Body of pancreas (tissue), 4 donors: ENCODE results near the gene VCAM1. TPM values are rescaled to one million over a fixed set of nuclear protein-coding genes. Genes with fewer than 3 reads are reported as not detected.

Experiments used
- ATAC-seq: fragments of 150-250 bp; one replicate; pipeline ENCODE4 v1.9.1; 2016
- DNase-seq, 4 donors: peaks; one replicate each; pipeline ENCODE4 v3.0.0-alpha.2; 2019
- H3K27ac ChIP-seq, 4 donors: fragments of 200-600 bp; sonication (generic); 1 replicate in 3 of 4; 2 replicates in 1 of 4; pipeline versions ENCODE4 v1.5.1 to v1.6.1; 2016 to 2019; ENCODE audit warnings: mild to moderate bottlenecking in 1 of 4, mixed read lengths in 1 of 4, moderate library complexity in 1 of 4
- H3K27me3 ChIP-seq, 2 donors: fragments of 200-600 bp; sonication (generic); one replicate each; pipeline ENCODE4 v1.6.0; 2016; ENCODE audit warnings: mild to moderate bottlenecking in 1 of 2
- H3K36me3 ChIP-seq, 2 donors: fragments of 200-600 bp; sonication (generic); replicated peaks in 1 of 2; 2 replicates each; pipeline ENCODE4 v1.5.1; 2016; ENCODE audit warnings: low read depth in 2 of 2; ENCODE audit not compliant: insufficient read depth in 1 of 2
- H3K4me1 ChIP-seq: fragments of 200-600 bp; sonication (generic); one replicate; pipeline ENCODE4 v1.6.0; 2016
- H3K4me3 ChIP-seq, 2 donors: fragments of 200-600 bp; sonication (generic); 1 replicate in 1 of 2; 2 replicates in 1 of 2; pipeline ENCODE4 v1.5.1; 2016 to 2019
- H3K9me3 ChIP-seq, 3 donors: fragments of 200-600 bp; sonication (generic); 1 replicate in 2 of 3; 2 replicates in 1 of 3; pipeline ENCODE4 v1.5.1; 2016
- CTCF ChIP-seq, 7 experiments: fragments of 450-650 bp in 4 of 7; fragments of 200-600 bp in 3 of 7; sonication (generic) in 3 of 7; IDR thresholded peaks; one replicate each; pipeline ENCODE4 v1.5.1; 2016 to 2019; ENCODE audit warnings: antibody characterized with exemption in 7 of 7
- POLR2A ChIP-seq, 3 donors: fragments of 450-650 bp; IDR thresholded peaks; one replicate each; pipeline ENCODE4 v1.6.1; 2016; ENCODE audit warnings: antibody characterized with exemption in 3 of 3, mild to moderate bottlenecking in 2 of 3
- WGBS, 2 donors: methylation state at CpG; one replicate each; pipeline ENCODE4 v1.1.5; 2017; 5-methylcytosine and 5-hydroxymethylcytosine counted together
- intact Hi-C: fragments of 100-400 bp; cut with DNase I; formaldehyde crosslinking; loops from one replicate; pipeline ENCODE4 v1.15.1; 2023
- total RNA-seq, 2 donors: library from RNA; depleted of rRNA; stranded (reverse); fragments of >200 nt; gene quantifications; one replicate each; pipeline ENCODE4 v1.1.0, GENCODE V29; 2016

Gene VCAM1, protein sequence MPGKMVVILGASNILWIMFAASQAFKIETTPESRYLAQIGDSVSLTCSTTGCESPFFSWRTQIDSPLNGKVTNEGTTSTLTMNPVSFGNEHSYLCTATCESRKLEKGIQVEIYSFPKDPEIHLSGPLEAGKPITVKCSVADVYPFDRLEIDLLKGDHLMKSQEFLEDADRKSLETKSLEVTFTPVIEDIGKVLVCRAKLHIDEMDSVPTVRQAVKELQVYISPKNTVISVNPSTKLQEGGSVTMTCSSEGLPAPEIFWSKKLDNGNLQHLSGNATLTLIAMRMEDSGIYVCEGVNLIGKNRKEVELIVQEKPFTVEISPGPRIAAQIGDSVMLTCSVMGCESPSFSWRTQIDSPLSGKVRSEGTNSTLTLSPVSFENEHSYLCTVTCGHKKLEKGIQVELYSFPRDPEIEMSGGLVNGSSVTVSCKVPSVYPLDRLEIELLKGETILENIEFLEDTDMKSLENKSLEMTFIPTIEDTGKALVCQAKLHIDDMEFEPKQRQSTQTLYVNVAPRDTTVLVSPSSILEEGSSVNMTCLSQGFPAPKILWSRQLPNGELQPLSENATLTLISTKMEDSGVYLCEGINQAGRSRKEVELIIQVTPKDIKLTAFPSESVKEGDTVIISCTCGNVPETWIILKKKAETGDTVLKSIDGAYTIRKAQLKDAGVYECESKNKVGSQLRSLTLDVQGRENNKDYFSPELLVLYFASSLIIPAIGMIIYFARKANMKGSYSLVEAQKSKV
- total RNA-seq: 10 to 100 TPM in 1 of 2 donors, 1 to 10 TPM in 1; 9.6 to 22.4 TPM

DNA sequence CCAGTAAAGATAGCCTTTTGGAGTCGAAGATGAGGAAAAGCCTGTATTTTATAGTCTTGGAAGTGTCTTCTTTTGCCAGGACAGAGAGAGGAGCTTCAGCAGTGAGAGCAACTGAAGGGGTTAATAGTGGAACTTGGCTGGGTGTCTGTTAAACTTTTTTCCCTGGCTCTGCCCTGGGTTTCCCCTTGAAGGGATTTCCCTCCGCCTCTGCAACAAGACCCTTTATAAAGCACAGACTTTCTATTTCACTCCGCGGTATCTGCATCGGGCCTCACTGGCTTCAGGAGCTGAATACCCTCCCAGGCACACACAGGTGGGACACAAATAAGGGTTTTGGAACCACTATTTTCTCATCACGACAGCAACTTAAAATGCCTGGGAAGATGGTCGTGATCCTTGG lies at the start of gene VCAM1:
TSS of gene VCAM1 (plus strand) at position 253 of the 400 bp plus-strand sequence. CDS start at position 372, 119 bp downstream.
- Histone ChIP-seq H3K4me3 (no peak within 1 kb of the TSS), H3K9me3 (no peaks in the 10 kb centered on the region), H3K36me3 (no peaks in the 10 kb centered on the region), H3K4me1 (no peaks in the 10 kb centered on the region), H3K27me3 (no peaks in the 10 kb centered on the region), H3K27ac (peak within 1 kb of the TSS in 3 of 4 donors; percentile 48 to 57 (median 50))
- no peak for ATAC-seq
- DNase-seq: peak in 1 of 4 donors; percentile 27
- WGBS, 2 donors: 11% methylated on average over 7 of the region's 7 CpGs
- TF ChIP-seq POLR2A (IDR thresholded peaks at IDR 0.05): peak in 2 of 3 donors; percentile 45 to 54
- TF ChIP-seq CTCF (IDR thresholded peaks at IDR 0.05): no peak
- intact Hi-C loops: no loop called here

DNA sequence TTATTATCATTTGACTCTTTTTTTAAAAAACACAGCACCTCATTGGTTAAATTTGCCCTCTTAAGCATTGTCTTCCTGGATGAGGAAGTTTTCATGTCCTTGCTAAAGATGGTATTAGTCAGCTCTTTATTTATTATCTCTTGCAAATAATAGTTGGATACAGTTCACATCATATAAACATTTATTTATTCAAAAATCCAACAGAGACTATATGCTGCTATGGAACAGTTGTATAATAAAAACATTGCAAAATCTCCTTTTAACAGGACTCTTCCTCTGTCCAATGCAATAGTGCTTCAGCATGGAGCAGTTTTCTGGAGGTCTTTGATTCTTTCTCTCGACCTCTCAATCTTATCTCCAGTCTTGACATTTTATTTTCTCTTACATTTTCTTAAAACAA lies 49.5 kb upstream of the VCAM1 start:
- H3K27me3 ChIP-seq: no peaks in the 10 kb centered on the region
- H3K36me3 ChIP-seq: no peaks in the 10 kb centered on the region
- DNase-seq (no peak), ATAC-seq (no peak)
- H3K9me3 ChIP-seq: no peaks in the 10 kb centered on the region
- no peak overlapping the region for H3K27ac ChIP-seq
- no peak overlapping the region for H3K4me3 ChIP-seq
- no peak for TF ChIP-seq POLR2A (IDR thresholded peaks at IDR 0.05)
- TF ChIP-seq CTCF (IDR thresholded peaks at IDR 0.05): no peak
- intact Hi-C loops: no loop called here
- H3K4me1 ChIP-seq: no peaks in the 10 kb centered on the region
- WGBS, 2 donors: 49 to 55% methylated on average over 1 of the region's 1 CpG

GRCh38 chr1:100671601-100672000 lies 47.9 kb upstream of the VCAM1 start:
- ATAC-seq (no peak), DNase-seq (no peak)
- Histone ChIP-seq H3K4me1 (no peaks in the 10 kb centered on the region), H3K9me3 (no peaks in the 10 kb centered on the region), H3K36me3 (no peaks in the 10 kb centered on the region), H3K4me3 (no peak overlapping the region), H3K27ac (no peak overlapping the region), H3K27me3 (no peaks in the 10 kb centered on the region)
- no peak for TF ChIP-seq POLR2A (IDR thresholded peaks at IDR 0.05)
- TF ChIP-seq CTCF (IDR thresholded peaks at IDR 0.05): no peak
- intact Hi-C loops: no loop called here

- DNase-seq (no peak), ATAC-seq (no peak)
- 56 to 63% methylated on average over 2 of the region's 2 CpGs for WGBS, 2 donors
- intact Hi-C loops: no loop called here
- no peak overlapping the region for H3K27ac ChIP-seq
- H3K36me3 ChIP-seq: no peaks in the 10 kb centered on the region
- no peak for TF ChIP-seq CTCF (IDR thresholded peaks at IDR 0.05)
- TF ChIP-seq POLR2A (IDR thresholded peaks at IDR 0.05): no peak
- H3K4me3 ChIP-seq: no peak overlapping the region
- H3K9me3 ChIP-seq: no peaks in the 10 kb centered on the region
- no peaks in the 10 kb centered on the region for H3K4me1 ChIP-seq
- H3K27me3 ChIP-seq: no peaks in the 10 kb centered on the region
Measured at GRCh38 chr1:100683448-100684349, 35.8 kb upstream of the VCAM1 start.
